ENCODE measurements around the gene REM2.

The REM2 gene, protein sequence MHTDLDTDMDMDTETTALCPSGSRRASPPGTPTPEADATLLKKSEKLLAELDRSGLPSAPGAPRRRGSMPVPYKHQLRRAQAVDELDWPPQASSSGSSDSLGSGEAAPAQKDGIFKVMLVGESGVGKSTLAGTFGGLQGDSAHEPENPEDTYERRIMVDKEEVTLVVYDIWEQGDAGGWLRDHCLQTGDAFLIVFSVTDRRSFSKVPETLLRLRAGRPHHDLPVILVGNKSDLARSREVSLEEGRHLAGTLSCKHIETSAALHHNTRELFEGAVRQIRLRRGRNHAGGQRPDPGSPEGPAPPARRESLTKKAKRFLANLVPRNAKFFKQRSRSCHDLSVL

DNA sequence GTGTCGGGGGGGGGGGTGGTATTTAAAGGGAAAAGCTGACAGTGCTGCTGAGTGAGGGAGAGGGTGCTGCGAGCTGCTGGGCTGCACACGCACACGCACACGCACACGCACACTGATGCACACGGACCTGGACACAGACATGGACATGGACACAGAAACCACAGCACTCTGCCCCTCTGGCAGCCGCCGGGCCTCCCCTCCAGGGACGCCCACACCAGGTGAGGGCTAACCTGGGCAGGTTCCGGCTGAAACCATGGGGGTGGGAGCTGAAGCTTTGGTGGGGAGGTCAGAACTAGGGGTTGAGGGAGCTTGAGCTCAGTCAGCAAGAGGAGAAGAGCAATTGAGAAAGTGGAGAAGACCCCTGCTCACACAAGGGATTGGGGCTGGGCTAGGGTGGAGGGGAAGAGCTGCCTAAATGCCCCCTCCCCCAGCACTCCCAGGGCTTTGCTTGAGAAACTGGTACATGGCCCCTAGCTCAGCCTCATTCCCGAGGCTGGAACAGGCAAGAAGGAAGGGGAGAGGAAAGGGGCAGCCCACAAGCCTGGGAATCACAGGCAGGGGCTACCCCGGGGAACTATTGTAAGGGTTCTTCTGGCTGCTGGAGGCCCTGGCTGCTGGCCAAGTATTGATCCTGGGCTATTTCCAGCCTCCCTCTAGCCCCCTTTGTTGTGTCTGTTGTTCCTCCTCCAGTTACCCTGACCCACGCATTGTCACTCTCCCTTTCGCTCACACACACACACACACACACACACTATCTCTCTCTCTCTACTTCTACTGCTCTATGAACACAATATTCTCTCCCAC is at the start of gene REM2:
TSS of gene REM2 (plus strand) at position 50 of the 804 bp plus-strand sequence. CDS start at position 116, 66 bp downstream.
- FAIRE-seq = no peak
- no peak for DNase-seq (ENCODE audit: insufficient read length, low spot score)

DNA sequence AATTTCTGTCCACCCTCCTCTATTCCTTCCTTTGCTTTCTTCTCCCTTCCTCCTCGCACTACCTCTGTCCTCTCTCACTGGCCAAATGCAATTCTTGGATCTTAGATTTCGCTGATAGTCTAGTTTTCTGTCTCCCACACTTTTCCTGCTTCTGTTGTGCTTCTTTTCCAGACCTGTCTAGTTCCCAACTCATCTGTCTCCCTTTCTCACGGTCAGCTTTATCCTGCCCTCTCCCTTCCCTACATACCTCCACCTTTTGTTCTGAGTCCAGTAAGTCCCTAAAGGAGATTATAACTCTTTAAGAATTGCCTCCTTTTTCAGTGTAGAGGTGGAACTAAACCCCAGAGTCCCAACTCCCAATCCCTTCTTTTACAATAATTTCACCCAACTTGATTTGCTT is 47.5 kb upstream of the REM2 start:
- no peak for FAIRE-seq
- DNase-seq (ENCODE audit: insufficient read length, low spot score) = peak; percentile 1

DNA sequence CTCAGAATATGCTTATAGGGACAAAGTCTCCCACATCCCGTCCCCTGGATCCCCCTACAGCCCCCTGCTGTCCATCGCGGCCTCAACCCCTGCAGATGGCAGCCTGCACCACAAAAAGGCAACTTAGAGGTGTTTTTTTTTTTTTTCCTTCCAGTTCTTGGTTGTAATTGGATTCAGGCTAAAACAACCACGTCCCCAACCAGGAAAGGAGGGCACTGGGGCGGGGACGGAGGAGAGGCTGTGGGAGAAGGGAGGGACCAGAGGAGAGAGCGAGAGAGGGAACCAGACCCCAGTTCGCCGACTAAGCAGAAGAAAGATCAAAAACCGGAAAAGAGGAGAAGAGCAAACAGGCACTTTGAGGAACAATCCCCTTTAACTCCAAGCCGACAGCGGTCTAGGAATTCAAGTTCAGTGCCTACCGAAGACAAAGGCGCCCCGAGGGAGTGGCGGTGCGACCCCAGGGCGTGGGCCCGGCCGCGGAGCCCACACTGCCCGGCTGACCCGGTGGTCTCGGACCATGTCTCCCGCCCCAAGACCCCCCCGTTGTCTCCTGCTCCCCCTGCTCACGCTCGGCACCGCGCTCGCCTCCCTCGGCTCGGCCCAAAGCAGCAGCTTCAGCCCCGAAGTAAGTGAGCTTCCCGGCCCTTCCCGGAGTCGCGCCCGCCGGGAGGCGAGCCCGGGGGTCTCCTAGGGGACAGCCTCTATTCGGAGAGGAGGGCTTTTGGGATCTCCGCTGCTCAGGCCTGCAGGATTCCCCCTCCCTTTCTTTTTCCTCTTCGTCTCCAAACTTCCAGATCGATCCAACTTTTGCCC is 46.5 kb upstream of the REM2 start, which contains the start of gene MMP14:
TSS of gene MMP14 (plus strand) at position 285 of the 813 bp plus-strand sequence. CDS start at position 518, 233 bp downstream.
- DNase-seq (ENCODE audit: insufficient read length, low spot score) = peak; percentile 10
- FAIRE-seq = no peak

DNA sequence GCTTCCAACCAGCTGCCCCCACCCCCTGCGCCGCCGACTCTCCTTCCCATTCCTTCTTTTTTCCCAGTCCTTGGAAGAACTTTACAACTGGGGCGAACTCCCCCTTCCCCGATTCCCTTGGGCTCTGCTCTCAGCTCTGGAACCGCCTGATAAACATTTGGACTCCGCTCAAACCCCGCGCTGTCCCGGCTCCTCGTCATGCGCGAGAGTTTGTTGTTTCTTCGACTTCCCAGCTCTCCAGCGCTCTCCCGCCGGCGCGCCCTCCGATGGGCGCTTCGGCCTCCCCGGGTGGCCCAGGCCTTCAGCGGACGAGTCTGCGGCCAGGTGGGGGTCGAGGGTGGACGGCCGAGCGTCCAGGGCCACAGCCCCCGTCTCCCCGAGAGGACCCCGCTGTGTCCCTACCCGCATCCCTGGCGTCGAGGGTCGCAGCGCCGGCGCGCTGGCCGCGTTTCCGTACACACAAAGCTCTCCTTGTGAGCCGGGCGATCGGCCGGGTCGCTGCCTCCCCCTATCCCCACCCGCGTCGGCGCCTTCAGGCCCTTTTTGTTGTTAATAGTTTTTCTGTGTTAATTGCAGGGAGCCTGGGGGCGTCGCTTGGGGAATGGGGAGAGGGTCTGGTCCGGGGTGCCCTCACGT is 45.8 kb upstream of the REM2 start:
- FAIRE-seq (no peak), DNase-seq (ENCODE audit: insufficient read length, low spot score) (peak; percentile 34)

DNA sequence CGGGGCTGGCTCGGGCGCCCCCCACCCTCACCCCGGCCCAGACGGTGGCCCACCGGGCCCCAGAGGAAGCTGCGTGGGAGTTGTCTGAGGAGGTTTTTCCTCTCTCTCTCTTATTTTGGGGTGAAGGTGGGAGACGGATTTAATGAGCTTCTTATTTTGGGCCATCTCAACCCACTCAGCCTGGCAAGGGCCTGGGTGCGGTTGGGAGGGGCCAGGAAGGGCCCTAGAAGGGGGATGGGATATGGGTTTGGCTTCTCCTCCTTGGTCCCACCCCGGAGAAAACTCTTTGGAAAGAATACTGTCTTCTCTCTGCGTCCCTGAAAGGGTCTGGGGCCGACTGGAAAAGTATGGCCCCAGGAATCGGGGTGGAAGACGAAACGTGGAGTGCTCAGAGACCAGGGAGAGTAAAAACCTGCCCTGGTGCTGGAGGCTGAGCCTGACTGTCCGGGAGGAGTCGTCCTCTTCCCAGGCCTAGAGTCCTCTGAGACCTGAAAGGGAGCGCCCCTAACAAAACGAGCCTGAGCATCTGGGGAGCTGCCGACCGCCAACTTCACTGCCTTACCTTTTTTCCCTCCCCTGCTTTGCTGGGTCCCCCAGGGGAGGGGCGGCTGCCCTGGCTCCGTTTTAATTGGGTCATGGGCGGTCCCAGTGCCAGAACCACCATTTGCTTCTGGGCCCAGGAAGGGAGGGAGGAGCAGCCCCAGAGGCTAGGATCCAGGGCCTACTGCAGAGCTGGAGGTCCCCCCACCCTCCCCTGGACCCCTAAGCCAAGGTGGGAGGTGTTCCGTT is 45.1 kb upstream of the REM2 start:
- no peak for FAIRE-seq
- DNase-seq (ENCODE audit: insufficient read length, low spot score) = peak; percentile 2

DNA sequence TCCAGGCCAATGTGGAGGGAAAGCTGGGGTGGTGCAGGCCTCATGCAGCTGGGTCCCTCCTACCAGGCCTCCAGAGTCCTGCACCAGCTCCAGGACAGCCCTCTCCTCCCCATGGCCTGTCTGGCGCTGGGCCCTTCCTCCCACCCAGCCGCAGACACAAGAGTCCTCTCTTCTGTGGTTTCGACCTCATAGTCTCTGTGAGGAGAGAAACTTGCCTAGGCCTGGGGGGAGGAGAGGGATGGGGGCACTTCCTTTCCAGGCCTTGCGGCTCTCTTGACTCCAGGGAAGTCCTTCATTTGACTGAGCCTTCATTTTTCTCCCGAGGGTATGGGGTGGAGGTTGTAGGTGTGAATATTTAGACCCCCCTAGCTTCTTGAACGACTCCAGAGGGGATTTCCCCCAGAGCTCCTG is 44.4 kb upstream of the REM2 start:
- peak; percentile 4 for FAIRE-seq

DNA sequence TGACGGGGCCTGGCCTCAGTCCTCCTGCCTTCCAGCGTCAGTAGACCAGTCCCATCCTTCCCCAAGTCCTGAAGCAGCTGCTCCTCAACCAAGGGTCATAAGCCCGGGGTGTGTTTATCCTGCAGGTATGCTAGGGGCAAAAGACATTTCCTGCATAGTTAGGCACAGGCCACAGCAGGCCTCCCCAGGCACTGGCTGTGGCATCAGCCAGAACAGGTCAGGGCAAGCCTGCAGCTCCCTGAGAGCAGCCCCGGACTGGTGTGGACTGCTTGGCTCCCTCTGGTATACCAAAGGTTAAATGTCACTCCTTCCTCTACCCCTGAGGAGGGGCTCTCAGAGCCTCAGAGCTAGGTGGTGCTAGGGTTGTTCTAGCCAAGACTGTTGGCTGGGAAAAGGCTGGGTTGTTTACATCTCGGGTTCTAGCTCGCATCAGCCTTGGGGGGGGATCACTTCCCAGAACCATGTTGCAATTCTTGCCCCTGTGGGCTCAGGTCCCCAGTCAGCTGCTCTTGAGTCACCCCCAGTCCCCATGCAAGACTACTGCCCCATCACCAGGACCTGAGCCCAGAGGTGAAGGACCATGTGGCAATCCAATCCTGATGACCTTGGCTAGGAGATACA is 43.8 kb upstream of the REM2 start:
- no peak for FAIRE-seq
- DNase-seq (ENCODE audit: insufficient read length, low spot score) = no peak

More for the DNA sequence above, 44.4 kb upstream of the REM2 start:
- no peak for DNase-seq (ENCODE audit: insufficient read length, low spot score)

DNA sequence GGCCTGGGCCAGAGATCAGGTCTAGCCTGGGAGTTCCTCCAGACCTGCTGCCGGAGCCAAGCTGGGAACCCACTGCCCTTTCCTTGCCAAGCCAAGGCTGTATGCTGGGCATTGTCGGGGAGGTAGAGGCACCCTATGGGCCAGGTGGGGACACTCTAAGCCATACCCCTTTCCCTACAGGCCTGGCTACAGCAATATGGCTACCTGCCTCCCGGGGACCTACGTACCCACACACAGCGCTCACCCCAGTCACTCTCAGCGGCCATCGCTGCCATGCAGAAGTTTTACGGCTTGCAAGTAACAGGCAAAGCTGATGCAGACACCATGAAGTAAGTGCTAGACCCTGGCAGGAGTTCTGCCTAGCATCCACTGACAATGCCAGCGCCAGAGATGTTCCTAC is 41.7 kb upstream of the REM2 start:
- FAIRE-seq (no peak), DNase-seq (ENCODE audit: insufficient read length, low spot score) (no peak)

DNA sequence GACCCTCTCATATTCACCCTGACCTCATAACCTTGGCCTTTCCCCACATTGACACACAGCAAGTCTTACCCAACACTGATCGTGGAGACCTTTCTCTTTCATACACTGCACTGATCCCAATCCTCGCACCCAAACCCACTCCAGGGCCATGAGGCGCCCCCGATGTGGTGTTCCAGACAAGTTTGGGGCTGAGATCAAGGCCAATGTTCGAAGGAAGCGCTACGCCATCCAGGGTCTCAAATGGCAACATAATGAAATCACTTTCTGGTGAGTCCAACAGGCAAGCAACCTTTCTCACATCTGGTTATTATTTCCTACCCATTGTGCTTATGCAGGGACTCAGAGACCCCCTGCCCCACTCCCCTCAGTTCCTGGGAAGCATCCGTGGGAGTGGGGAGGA is 41.3 kb upstream of the REM2 start:
- DNase-seq (ENCODE audit: insufficient read length, low spot score) (no peak), FAIRE-seq (no peak)

DNA sequence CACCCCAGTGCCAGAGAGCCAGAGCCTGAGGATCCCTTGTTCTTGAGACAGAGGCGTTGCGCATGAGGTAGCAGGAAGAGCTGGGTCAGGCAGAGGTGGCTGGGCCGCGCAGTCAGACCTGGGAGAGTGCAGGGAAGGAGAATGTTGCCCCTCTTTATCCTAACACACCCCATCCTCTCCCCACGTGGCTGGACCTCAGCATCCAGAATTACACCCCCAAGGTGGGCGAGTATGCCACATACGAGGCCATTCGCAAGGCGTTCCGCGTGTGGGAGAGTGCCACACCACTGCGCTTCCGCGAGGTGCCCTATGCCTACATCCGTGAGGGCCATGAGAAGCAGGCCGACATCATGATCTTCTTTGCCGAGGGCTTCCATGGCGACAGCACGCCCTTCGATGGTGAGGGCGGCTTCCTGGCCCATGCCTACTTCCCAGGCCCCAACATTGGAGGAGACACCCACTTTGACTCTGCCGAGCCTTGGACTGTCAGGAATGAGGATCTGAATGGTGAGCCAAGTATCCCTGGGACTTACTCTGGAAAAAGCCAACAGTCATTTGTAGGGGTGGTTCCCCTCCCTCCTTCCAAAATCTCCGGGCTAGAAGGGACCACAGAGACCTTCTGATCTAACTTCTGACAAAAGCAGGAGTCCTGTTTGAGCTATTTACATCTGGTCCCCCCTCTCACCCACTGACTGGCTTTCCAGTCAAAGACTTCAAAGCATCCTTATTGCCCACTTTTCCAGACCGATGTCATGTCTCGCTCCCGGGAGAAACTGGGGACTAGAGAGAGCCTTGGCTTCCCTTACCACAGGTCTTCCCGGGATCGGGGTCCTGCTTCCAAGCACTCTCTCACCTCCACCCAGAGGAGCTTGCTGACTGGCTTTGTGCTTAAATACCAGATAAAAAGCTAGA is 40.6 kb upstream of the REM2 start:
- DNase-seq (ENCODE audit: insufficient read length, low spot score) (no peak), FAIRE-seq (no peak)

DNA sequence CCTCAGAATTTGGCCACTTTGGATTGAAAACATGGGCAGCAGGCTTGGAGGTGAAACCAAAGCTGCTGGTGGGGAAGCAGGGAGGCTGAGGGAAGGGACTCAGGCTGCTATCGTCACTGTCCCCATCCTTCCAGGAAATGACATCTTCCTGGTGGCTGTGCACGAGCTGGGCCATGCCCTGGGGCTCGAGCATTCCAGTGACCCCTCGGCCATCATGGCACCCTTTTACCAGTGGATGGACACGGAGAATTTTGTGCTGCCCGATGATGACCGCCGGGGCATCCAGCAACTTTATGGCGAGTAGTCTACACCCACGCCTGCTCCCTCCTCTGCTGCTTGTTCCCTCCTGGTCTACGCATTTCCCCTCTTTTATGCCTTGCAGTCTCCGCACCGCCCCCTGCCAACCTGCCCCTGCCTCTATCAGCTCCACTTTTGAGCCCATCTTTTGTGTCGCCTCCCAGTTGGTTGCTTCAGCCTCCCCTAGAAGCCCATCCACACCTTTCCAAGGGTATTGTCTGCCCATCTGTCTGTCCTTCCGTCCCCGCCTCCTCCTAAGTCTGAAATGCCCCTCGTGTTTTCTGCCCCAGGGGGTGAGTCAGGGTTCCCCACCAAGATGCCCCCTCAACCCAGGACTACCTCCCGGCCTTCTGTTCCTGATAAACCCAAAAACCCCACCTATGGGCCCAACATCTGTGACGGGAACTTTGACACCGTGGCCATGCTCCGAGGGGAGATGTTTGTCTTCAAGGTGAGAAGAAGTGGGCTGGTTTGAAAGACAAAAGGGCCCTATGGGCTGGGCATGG is 39.7 kb upstream of the REM2 start:
- no peak for DNase-seq (ENCODE audit: insufficient read length, low spot score)

DNA sequence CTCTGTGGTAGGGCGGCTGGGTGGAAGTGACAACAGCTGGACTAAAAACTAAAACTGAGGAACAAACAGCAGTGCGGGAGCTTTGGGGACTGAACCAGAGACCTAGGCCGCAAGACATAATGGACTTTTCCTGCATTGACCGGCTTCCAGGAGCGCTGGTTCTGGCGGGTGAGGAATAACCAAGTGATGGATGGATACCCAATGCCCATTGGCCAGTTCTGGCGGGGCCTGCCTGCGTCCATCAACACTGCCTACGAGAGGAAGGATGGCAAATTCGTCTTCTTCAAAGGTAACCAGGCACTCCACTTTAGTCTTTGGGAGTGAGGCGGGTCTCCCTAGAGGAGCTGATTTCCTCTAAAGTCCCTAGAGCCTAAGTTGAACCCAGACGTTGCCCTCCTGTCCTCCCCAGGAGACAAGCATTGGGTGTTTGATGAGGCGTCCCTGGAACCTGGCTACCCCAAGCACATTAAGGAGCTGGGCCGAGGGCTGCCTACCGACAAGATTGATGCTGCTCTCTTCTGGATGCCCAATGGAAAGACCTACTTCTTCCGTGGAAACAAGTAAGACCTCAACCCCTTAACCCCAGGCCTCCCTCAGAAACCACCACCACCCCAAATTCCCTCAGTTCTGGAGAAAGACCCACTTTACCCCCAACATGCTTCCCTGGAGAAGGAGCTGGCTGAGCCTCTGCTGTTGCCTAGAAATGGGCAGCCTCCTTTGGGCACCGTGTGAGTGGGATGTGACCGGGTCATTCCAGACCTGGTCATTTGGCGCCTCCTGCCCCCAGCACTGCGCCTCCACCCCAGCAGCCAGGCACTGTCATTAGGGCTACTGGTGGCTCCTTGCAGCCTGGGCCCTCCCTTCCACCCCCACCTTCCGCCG is 38.6 kb upstream of the REM2 start:
- no peak for DNase-seq (ENCODE audit: insufficient read length, low spot score)
- no peak for FAIRE-seq

More for the DNA sequence above, 39.7 kb upstream of the REM2 start:
- FAIRE-seq = no peak

DNA sequence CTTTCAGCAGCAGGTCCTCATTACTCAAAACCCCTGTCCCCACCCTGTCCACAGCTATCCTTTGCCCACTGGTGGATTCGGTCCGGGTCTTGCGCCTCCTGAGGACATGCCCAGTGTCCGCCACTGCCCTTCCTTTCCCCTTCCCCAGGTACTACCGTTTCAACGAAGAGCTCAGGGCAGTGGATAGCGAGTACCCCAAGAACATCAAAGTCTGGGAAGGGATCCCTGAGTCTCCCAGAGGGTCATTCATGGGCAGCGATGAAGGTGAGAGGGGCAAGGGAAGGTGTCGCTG is 38.0 kb upstream of the REM2 start:
- no peak for DNase-seq (ENCODE audit: insufficient read length, low spot score)
- FAIRE-seq = no peak

DNA sequence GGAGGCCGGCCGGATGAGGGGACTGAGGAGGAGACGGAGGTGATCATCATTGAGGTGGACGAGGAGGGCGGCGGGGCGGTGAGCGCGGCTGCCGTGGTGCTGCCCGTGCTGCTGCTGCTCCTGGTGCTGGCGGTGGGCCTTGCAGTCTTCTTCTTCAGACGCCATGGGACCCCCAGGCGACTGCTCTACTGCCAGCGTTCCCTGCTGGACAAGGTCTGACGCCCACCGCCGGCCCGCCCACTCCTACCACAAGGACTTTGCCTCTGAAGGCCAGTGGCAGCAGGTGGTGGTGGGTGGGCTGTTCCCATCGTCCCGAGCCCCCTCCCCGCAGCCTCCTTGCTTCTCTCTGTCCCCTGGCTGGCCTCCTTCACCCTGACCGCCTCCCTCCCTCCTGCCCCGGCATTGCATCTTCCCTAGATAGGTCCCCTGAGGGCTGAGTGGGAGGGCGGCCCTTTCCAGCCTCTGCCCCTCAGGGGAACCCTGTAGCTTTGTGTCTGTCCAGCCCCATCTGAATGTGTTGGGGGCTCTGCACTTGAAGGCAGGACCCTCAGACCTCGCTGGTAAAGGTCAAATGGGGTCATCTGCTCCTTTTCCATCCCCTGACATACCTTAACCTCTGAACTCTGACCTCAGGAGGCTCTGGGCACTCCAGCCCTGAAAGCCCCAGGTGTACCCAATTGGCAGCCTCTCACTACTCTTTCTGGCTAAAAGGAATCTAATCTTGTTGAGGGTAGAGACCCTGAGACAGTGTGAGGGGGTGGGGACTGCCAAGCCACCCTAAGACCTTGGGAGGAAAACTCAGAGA is 37.0 kb upstream of the REM2 start:
- DNase-seq (ENCODE audit: insufficient read length, low spot score) = no peak
- no peak for FAIRE-seq

DNA sequence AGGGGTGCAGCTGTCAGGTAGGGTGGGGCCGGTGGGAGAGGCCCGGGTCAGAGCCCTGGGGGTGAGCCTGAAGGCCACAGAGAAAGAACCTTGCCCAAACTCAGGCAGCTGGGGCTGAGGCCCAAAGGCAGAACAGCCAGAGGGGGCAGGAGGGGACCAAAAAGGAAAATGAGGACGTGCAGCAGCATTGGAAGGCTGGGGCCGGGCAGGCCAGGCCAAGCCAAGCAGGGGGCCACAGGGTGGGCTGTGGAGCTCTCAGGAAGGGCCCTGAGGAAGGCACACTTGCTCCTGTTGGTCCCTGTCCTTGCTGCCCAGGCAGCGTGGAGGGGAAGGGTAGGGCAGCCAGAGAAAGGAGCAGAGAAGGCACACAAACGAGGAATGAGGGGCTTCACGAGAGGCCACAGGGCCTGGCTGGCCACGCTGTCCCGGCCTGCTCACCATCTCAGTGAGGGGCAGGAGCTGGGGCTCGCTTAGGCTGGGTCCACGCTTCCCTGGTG is 36.2 kb upstream of the REM2 start:
- no peak for DNase-seq (ENCODE audit: insufficient read length, low spot score)
- no peak for FAIRE-seq

Measured in GM19239 (cell line).